D721Med (cell line): Measurements from ENCODE around the gene SERTAD4.

Experiments
- DNase-seq: peaks from one replicate; pipeline ENCODE4 v3.0.0; 2011; ENCODE audit warnings: low spot score; ENCODE audit not compliant: insufficient read length
- FAIRE-seq: peaks from 2 replicates; lab custom pipeline; 2011; peaks lifted over from hg19 to GRCh38; lab: Jason Lieb, UNC
- TF ChIP-seq, protein P1 (sequence below): IDR thresholded peaks from 2 replicates; pipeline ENCODE4 v1.5.1; 2012; ENCODE audit warnings: mild to moderate bottlenecking, control low read depth; ENCODE audit not compliant: insufficient read depth; ENCODE audit errors: missing control alignments

SERTAD4 gene

DNA sequence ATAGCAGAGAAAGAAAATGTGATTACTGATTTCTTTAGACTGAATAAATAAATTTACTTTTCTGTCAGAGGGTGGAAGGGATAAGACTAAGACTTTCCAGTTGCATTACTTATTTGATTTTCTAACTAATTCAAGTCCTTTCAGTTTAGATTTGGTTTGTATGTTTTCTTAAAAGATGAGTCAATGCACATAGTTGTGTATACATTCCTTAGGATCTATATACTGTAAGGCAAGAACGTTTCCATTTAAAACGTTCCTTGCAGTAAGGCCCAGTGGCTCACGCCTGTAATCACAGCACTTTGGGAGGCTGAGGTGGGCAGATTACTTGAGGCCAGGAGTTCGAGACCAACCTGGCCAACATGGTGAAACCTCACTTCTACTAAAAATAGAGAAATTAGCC lies 14.5 kb upstream of the SERTAD4 start:
- TF ChIP-seq, protein P1, sequence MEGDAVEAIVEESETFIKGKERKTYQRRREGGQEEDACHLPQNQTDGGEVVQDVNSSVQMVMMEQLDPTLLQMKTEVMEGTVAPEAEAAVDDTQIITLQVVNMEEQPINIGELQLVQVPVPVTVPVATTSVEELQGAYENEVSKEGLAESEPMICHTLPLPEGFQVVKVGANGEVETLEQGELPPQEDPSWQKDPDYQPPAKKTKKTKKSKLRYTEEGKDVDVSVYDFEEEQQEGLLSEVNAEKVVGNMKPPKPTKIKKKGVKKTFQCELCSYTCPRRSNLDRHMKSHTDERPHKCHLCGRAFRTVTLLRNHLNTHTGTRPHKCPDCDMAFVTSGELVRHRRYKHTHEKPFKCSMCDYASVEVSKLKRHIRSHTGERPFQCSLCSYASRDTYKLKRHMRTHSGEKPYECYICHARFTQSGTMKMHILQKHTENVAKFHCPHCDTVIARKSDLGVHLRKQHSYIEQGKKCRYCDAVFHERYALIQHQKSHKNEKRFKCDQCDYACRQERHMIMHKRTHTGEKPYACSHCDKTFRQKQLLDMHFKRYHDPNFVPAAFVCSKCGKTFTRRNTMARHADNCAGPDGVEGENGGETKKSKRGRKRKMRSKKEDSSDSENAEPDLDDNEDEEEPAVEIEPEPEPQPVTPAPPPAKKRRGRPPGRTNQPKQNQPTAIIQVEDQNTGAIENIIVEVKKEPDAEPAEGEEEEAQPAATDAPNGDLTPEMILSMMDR: no peak
- FAIRE-seq (no peak), DNase-seq (no peak)

- TF ChIP-seq, protein P1: no peak
- FAIRE-seq: no peak
- DNase-seq: no peak
Measured at GRCh38 chr1:210222340-210223006, 10.1 kb upstream of the SERTAD4 start.

DNA sequence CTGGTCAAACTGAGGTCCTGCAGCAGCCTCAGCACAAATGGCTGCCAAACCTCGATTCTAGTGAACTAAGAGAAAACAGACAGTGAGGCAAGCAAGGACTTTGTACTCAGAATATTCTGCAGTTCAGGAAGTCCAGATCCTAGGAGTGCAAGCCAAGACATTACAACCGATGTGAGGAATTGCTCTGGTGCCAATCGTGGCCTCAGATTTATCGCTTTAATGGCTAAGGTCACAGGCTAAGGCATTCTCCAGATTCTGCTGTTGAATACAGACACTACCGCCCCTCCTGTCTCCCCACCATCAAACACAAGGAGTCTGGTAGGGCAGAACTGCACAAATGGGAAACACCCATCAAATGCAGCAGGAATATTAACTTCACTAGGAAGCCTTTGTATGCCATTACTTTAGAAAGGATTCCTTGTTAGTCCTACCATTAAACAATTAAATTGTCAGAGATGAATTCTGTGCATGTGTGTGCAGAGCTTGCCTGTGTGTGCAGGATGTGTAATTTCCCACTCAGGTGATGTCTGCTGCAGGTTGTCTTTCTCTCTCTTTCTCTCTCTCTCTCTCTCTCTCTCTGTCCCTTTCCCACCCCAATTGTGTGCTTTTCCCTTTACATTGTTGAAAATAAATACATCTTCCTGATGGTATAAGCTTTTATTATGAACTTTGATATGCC lies 9.2 kb upstream of the SERTAD4 start:
- TF ChIP-seq, protein P1: no peak
- DNase-seq: no peak
- no peak for FAIRE-seq

DNA sequence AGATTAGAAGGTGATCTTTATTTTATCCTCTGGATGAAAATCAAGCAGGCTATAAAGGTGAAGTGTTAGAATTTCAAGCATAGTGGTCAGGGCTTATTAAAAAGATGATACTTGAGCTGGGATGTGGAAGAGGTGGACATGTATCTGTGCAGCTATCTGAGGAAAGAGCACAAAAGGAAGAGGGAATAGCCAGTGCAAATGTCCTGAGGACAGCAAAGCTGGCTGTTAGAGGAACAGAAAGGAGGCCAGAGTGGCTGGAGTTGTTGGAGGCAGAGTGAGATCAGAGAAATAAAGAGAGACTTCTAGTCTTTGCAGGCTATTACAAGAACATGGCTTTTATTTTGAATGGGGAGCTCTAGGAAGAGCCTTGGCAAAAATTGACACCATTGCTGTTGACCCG lies 4.4 kb upstream of the SERTAD4 start:
- no peak for DNase-seq
- TF ChIP-seq, protein P1: no peak
- no peak for FAIRE-seq

DNA sequence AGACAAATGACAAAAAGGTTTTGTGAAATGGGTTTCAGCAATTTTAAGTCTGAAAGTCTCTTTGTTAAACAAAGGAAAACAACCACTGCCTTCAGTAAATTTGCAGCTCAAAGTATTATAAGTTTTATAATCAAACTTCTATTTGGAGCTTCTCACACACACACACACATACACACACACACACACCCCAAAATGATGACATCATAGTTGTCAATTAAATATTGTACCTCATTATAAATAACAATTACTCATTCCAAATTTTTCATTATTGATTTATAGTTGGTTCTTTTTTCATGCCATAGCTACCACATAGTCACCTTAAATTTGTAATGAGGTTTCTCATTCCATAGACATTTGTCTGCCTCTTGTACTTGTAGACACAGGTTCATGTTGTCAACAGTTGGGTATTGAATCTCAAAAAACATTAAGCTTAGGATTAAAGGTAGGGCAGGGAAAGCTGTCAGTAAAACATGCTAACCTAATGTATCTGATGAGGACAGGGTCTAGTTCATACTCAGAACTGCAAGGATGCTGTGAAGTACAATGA lies 2.4 kb upstream of the SERTAD4 start:
- DNase-seq (no peak), FAIRE-seq (peak; percentile 82)
- TF ChIP-seq, protein P1: no peak

DNA sequence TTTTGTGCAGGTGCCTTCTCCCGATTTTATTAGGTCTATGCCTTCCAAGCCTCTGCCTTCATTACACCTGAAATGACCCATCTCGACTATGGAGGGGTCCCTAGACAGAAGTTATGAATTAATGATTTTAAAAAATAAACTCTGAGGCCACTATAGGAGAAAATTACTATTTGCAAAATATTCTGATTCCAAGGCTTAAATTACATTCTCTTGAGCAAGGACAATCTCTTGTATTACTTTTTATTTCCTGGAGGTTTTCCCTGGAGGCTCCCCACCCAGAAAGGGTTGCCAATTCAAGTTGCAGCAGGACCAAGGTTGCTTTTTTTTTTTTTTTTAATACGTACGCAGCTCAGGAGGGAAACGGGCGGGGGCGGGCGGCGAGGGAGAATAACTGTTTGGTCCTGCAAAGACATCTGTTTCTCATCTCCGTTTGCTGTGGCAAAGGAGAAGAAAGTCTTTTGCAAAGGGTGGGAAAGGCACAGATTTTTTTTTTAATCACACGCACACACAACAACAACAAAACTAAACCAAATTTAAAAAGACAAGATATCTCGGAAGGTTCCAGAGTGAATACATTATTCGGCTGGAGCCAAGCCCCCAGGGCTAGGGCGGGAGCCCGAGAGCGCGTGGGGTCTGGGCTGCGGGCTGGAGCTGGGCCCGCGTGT lies 618 bp upstream of the SERTAD4 start:
- DNase-seq (no peak), FAIRE-seq (no peak)
- TF ChIP-seq, protein P1: no peak
